ENCODE results near the gene CLEC6A. TPM values are rescaled to one million over a fixed set of nuclear protein-coding genes. Genes with fewer than 3 reads are reported as not detected.

Gene CLEC6A
- total RNA-seq, 6 donors from 2014 or later = 0.49 to 0.98 (median 0.77) TPM; not detected in 2

DNA sequence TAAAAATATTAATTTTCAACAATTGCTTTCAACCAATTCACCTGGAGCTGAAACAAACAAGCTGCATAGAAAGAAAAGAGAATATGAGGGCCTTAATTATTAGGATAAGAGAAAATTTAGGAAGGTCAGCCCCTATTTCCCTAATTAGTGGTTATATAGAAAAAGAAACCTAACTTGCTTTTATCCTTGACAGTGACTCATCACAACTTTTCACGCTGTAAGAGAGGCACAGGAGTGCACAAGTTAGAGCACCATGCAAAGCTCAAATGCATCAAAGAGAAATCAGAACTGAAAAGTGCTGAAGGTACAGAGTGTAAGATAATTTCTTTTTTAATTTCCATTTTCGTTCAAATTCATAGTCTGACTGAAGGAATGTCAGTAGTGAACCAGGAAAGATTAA is 62.2 kb downstream of the CLEC6A start:
- DNase-seq (no peak), ATAC-seq (ENCODE audit: low FRiP score in 2 of 2) (no peak)
- no peaks in the 10 kb centered on the region for H3K27me3 ChIP-seq
- no peaks in the 10 kb centered on the region for H3K36me3 ChIP-seq
- no peaks in the 10 kb centered on the region for H3K9me3 ChIP-seq
- no peaks in the 10 kb centered on the region for H3K4me1 ChIP-seq
- no peak overlapping the region for H3K4me3 ChIP-seq
- H3K27ac ChIP-seq = no peak overlapping the region
- no peak for TF ChIP-seq EP300 (IDR thresholded peaks at IDR 0.05)
- WGBS, 2 donors = 60 to 78% methylated on average over 2 of the region's 2 CpGs

GRCh38 chr12:8519171-8519570 is 63.4 kb downstream of the CLEC6A start:
- H3K36me3 ChIP-seq = no peaks in the 10 kb centered on the region
- no peak overlapping the region for H3K4me3 ChIP-seq
- WGBS, 2 donors = 67 to 68% methylated on average over 4 of the region's 4 CpGs
- H3K4me1 ChIP-seq = no peaks in the 10 kb centered on the region
- TF ChIP-seq POLR2A (IDR thresholded peaks at IDR 0.05) (no peak), POLR2AphosphoS5 (IDR thresholded peaks at IDR 0.05) (no peak), EP300 (IDR thresholded peaks at IDR 0.05) (no peak)
- TF ChIP-seq, protein P1, sequence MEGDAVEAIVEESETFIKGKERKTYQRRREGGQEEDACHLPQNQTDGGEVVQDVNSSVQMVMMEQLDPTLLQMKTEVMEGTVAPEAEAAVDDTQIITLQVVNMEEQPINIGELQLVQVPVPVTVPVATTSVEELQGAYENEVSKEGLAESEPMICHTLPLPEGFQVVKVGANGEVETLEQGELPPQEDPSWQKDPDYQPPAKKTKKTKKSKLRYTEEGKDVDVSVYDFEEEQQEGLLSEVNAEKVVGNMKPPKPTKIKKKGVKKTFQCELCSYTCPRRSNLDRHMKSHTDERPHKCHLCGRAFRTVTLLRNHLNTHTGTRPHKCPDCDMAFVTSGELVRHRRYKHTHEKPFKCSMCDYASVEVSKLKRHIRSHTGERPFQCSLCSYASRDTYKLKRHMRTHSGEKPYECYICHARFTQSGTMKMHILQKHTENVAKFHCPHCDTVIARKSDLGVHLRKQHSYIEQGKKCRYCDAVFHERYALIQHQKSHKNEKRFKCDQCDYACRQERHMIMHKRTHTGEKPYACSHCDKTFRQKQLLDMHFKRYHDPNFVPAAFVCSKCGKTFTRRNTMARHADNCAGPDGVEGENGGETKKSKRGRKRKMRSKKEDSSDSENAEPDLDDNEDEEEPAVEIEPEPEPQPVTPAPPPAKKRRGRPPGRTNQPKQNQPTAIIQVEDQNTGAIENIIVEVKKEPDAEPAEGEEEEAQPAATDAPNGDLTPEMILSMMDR (IDR thresholded peaks at IDR 0.05) = no peak
- peak overlapping the region in 1 of 4 donors; percentile 35 for H3K27ac ChIP-seq
- ATAC-seq (ENCODE audit: low FRiP score in 2 of 2) (peak in 1 of 2 donors; percentile 35), DNase-seq (no peak)
- H3K9me3 ChIP-seq = no peaks in the 10 kb centered on the region
- no peaks in the 10 kb centered on the region for H3K27me3 ChIP-seq

DNA sequence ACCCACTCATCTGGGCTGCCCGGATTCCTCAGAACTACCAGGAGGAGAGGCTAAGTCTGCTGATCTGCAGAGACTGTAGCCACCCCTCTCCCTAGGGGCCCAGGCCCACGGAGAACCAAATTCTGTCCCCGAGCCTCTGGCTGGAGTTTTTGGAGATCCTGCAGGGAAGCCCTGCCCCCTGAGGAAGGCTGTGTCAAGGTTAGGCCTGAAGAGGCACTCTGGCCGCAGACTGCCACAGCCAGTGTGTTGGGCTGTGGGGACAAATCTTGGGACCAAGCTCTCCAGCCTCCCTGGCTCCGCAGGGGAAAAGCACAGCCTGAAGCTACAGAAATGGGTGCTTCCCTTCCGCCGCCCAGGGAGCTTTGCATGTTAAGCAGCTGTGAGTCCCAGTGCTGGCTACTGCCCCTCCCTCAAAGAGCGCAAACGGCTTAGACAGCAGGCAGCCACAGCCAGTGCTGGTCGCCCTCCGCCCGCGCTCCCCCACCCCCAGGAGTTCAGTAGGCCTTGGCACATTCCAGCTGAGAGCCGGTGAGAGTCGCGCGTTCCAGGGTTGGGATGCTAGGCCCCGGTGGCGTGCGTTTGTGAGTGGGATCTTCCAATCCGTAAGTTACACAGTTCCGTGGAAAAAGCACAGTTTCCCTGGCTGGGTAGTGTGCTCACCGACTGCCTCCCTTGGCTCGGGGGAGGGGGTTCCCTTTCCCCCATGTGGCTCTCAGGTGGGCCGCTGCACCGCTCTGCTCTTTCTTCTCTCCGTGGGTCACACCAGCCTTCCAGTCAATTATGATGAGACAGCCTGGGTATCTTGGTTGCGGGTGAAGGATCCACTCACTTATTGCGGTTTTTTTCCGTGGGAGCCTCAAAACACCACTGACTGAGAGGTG is 71.7 kb downstream of the CLEC6A start:
- no peak overlapping the region for H3K27ac ChIP-seq
- no peak for ATAC-seq (ENCODE audit: low FRiP score in 2 of 2)
- H3K9me3 ChIP-seq = no peaks in the 10 kb centered on the region
- no peaks in the 10 kb centered on the region for H3K27me3 ChIP-seq
- DNase-seq = peak in 1 of 2 donors; percentile 76
- TF ChIP-seq, protein P1 (IDR thresholded peaks at IDR 0.05) = no peak
- no peak for TF ChIP-seq EP300 (IDR thresholded peaks at IDR 0.05)
- no peak for TF ChIP-seq POLR2AphosphoS5 (IDR thresholded peaks at IDR 0.05)
- no peak for TF ChIP-seq POLR2A (IDR thresholded peaks at IDR 0.05)
- no peak overlapping the region for H3K4me3 ChIP-seq
- H3K36me3 ChIP-seq = no peaks in the 10 kb centered on the region
- WGBS, 2 donors = 81 to 89% methylated on average over 16 to 28 of the region's 30 CpGs
- no peaks in the 10 kb centered on the region for H3K4me1 ChIP-seq

Small RNA genes within 50 kb of the gene (small RNA-seq; reads per million reads assigned to genes)
- 0 to 0.43 (median 0) reads per million in 4 donors for gene RNU6-275P

Other genes with a start within 250 kb of the CLEC6A start
- 1 to 10 TPM in 1 of 6 donors, under 1 TPM in 2, not detected in 3; 0.34 to 2.1 (median 0.37) TPM for gene FAM90A1, start 228.3 kb upstream of the CLEC6A start, total RNA-seq
- 1 to 10 TPM in 5 of 6 donors, not detected in 1; 1.2 to 4.0 (median 3.2) TPM for gene CLEC4D, start 57.5 kb downstream of the CLEC6A start, total RNA-seq
- gene CLEC4E, start 84.9 kb downstream of the CLEC6A start, total RNA-seq = 10 to 100 TPM in 5 of 6 donors, 1 to 10 TPM in 1; 3.0 to 30.8 (median 16.3) TPM
- gene AICDA, start 156.9 kb downstream of the CLEC6A start, total RNA-seq = 1 to 10 TPM in 1 of 6 donors, under 1 TPM in 1, not detected in 4; 0.74 to 1.3 TPM
- 100 to 1,000 TPM in 1 of 6 donors, 10 to 100 TPM in 1, 1 to 10 TPM in 4; 2.1 to 102 (median 8.5) TPM for gene MFAP5, start 206.9 kb downstream of the CLEC6A start, total RNA-seq
- gene RIMKLB, start 242.0 kb downstream of the CLEC6A start, total RNA-seq = 100 to 1,000 TPM in 1 of 6 donors, 10 to 100 TPM in 5; 25.2 to 103 (median 40.1) TPM

All from upper lobe of left lung (tissue), 6 donors.